Measurements from ENCODE around the gene PPEF2.

DNA sequence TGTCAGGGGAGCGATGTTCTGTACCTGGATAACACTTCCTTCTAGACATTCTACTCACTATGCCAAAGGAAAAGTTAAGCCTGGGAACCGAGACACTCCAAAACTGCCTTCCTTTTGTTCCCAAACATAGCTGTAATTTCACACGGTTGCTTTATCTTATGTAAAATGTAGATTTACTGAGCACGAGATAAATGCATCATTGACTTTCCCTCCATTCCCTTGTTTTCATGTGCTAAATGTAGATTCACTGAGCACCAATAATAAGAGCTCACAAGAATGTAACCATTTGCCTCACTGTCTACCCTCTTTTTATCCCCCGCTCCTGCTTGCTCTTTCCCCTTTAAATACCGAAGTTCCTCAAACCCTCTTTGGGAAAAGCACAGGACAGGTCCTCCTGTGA lies 10.7 kb upstream of the PPEF2 start:
- no peak for TF ChIP-seq CTCF (IDR thresholded peaks at IDR 0.05; ENCODE audit: low read depth, low read length, missing input control)
- TF ChIP-seq, protein P1, sequence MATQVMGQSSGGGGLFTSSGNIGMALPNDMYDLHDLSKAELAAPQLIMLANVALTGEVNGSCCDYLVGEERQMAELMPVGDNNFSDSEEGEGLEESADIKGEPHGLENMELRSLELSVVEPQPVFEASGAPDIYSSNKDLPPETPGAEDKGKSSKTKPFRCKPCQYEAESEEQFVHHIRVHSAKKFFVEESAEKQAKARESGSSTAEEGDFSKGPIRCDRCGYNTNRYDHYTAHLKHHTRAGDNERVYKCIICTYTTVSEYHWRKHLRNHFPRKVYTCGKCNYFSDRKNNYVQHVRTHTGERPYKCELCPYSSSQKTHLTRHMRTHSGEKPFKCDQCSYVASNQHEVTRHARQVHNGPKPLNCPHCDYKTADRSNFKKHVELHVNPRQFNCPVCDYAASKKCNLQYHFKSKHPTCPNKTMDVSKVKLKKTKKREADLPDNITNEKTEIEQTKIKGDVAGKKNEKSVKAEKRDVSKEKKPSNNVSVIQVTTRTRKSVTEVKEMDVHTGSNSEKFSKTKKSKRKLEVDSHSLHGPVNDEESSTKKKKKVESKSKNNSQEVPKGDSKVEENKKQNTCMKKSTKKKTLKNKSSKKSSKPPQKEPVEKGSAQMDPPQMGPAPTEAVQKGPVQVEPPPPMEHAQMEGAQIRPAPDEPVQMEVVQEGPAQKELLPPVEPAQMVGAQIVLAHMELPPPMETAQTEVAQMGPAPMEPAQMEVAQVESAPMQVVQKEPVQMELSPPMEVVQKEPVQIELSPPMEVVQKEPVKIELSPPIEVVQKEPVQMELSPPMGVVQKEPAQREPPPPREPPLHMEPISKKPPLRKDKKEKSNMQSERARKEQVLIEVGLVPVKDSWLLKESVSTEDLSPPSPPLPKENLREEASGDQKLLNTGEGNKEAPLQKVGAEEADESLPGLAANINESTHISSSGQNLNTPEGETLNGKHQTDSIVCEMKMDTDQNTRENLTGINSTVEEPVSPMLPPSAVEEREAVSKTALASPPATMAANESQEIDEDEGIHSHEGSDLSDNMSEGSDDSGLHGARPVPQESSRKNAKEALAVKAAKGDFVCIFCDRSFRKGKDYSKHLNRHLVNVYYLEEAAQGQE (IDR thresholded peaks at IDR 0.05): no peak
- no peak for TF ChIP-seq FOXA1 (IDR thresholded peaks at IDR 0.05)
- TF ChIP-seq RAD21 (IDR thresholded peaks at IDR 0.05): no peak
